HepG2 (cell line): ENCODE measurements around the gene TRAF4. TPM values are rescaled to one million over a fixed set of nuclear protein-coding genes. Genes with fewer than 3 reads are reported as not detected.

Experiments used
- ARNT ChIP-seq: fragments of 450-650 bp; IDR thresholded peaks from 2 replicates; pipeline ENCODE4 v1.6.1; 2017
- BHLHE40 ChIP-seq: IDR thresholded peaks from 2 replicates; pipeline ENCODE4 v1.6.1; 2011; ENCODE audit warnings: low read length, improper control_type of control experiment
- BRD4 ChIP-seq: sonication (generic); formaldehyde crosslinking; IDR thresholded peaks from 2 replicates; pipeline ENCODE4 v1.4.0; 2020; ENCODE audit warnings: missing genetic modification reagents
- KMT2B ChIP-seq: IDR thresholded peaks from 2 replicates; pipeline ENCODE4 v1.6.1; 2016; ENCODE audit warnings: missing genetic modification reagents, missing compliant biosample characterization
- MED1 ChIP-seq: sonication (generic); formaldehyde crosslinking; IDR thresholded peaks from 2 replicates; pipeline ENCODE4 v1.4.0; 2020; ENCODE audit warnings: missing genetic modification reagents
- MTF2 ChIP-seq: sonication (generic); formaldehyde crosslinking; IDR thresholded peaks from 2 replicates; pipeline ENCODE4 v1.5.0; 2020; ENCODE audit warnings: missing genetic modification reagents, borderline replicate concordance
- PCBP2 ChIP-seq: fragments of 200-400 bp; formaldehyde crosslinking; optimal IDR thresholded peaks from 2 replicates; pipeline ENCODE3; 2018; ENCODE audit warnings: low read length, low read depth; ENCODE audit not compliant: poor library complexity, severe bottlenecking
- POGZ ChIP-seq: sonication (generic); formaldehyde crosslinking; IDR thresholded peaks from 2 replicates; pipeline ENCODE4 v1.4.0; 2020; ENCODE audit warnings: mild to moderate bottlenecking, missing genetic modification reagents
- SRSF4 ChIP-seq: fragments of 200-400 bp; formaldehyde crosslinking; IDR thresholded peaks from one replicate; pipeline ENCODE4 v1.6.1; 2018; ENCODE audit warnings: mild to moderate bottlenecking, low read depth, low read length, moderate library complexity; ENCODE audit not compliant: poor library complexity, severe bottlenecking
- TBP ChIP-seq: sonication (generic); formaldehyde crosslinking; IDR thresholded peaks from 2 replicates; pipeline ENCODE4 v1.5.0; 2020; ENCODE audit warnings: missing genetic modification reagents
- ZFP36L2 ChIP-seq: sonication (generic); formaldehyde crosslinking; IDR thresholded peaks from 2 replicates; pipeline ENCODE4 v1.4.0; 2020; ENCODE audit warnings: missing genetic modification reagents
- ZNF224 ChIP-seq: sonication (generic); formaldehyde crosslinking; IDR thresholded peaks from 2 replicates; pipeline ENCODE4 v1.5.0; 2020; ENCODE audit warnings: mild to moderate bottlenecking, missing genetic modification reagents
- ZNF672 ChIP-seq: sonication (generic); formaldehyde crosslinking; IDR thresholded peaks from 2 replicates; pipeline ENCODE4 v1.8.1; 2022; ENCODE audit warnings: missing genetic modification reagents
- ZNF879 ChIP-seq: sonication (generic); formaldehyde crosslinking; IDR thresholded peaks from 2 replicates; pipeline ENCODE4 v1.8.1; 2023; ENCODE audit warnings: missing genetic modification reagents
- polyA plus RNA-seq, 8 experiments: library from polyadenylated mRNA; depleted of rRNA in 3 of 8; stranded (reverse) in 7 of 8; unstranded in 1 of 8; fragments of >200 nt; fragmentation: Illumina TruSeq in 4 of 8; extraction: Trizol in 4 of 8; gene quantifications; 2 replicates each; pipeline versions ENCODE4 v1.2.1 to v1.2.3, GENCODE V29; 2011 to 2016; ENCODE audit warnings: low read depth in 4 of 8, missing spikeins in 1 of 8, mixed read lengths in 1 of 8; ENCODE audit not compliant: insufficient read depth in 1 of 8
- total RNA-seq, 5 experiments: library from RNA; depleted of rRNA; stranded (reverse); fragments of >200 nt; fragmentation: Illumina TruSeq; extraction: Trizol; gene quantifications; 2 replicates each; pipeline ENCODE4 v1.2.3, GENCODE V29; 2016; ENCODE audit warnings: low read depth in 1 of 5
- TF ChIP-seq, protein P1 (sequence below), 2 experiments: sonication (generic) in 1 of 2; formaldehyde crosslinking in 1 of 2; IDR thresholded peaks; 2 replicates each; pipeline versions ENCODE4 v1.6.1 to v1.9.0; 2014 to 2022; ENCODE audit warnings: antibody characterized with exemption in 1 of 2, borderline replicate concordance in 1 of 2, inconsistent platforms in 1 of 2, low read depth in 1 of 2, missing genetic modification reagents in 1 of 2
- TF ChIP-seq, protein P2 (sequence below): sonication (generic); formaldehyde crosslinking; conservative IDR thresholded peaks from 2 replicates; pipeline ENCODE4 v1.4.0; 2020; ENCODE audit warnings: mild to moderate bottlenecking, missing genetic modification reagents, moderate library complexity
- TF ChIP-seq, protein P3 (sequence below): IDR thresholded peaks from 2 replicates; pipeline ENCODE4 v1.6.1; 2012; ENCODE audit warnings: low read length, improper control_type of control experiment

Gene TRAF4
- total and polyA plus RNA-seq, 2 of the 13 experiments (the other 11 are each of a cell fraction or from before 2014, with no cell fraction given) = 86.0 to 89.9 TPM

DNA sequence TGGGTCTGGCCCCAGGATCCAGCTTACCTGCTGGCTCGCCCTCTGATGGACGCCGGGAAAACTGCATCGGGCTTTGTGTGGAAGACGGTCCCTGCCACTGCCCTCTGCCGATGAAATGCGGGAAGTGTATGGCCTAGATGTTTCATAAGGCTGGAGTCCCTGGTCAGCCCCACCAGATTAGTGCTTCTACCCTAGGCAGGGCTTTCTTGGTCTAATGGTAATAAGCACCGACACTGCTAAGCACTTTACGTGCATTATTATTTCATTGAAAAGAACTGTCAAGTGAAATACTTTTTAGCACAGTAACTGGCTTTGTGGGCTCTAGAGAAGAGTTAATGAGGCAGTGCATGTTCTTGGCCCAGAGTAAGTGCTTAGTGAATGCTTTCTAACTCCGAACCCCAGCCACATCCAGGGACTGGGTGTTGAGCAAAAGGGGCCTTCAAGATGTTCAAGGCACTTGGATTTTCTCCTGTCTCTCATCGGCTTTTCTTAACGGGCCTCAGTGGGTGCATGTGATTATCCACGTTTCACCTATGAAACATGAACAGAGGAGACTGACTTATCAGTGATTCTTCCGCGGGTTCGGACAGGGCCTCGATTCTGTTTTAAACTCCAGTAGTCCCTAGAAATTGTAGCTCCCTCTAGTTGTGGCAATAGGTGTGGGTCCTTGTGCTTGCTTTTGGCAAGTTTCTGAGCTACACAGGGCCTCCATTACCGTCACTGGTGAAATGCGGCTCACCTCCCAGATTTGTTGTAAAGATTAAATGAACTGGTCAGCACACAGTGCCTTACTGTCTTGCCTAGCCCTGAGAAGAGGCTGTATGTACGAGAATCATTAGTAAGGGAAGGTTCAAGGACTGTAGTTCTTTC lies 6.6 kb downstream of the TRAF4 start (continued):
- TF ChIP-seq, protein P1, sequence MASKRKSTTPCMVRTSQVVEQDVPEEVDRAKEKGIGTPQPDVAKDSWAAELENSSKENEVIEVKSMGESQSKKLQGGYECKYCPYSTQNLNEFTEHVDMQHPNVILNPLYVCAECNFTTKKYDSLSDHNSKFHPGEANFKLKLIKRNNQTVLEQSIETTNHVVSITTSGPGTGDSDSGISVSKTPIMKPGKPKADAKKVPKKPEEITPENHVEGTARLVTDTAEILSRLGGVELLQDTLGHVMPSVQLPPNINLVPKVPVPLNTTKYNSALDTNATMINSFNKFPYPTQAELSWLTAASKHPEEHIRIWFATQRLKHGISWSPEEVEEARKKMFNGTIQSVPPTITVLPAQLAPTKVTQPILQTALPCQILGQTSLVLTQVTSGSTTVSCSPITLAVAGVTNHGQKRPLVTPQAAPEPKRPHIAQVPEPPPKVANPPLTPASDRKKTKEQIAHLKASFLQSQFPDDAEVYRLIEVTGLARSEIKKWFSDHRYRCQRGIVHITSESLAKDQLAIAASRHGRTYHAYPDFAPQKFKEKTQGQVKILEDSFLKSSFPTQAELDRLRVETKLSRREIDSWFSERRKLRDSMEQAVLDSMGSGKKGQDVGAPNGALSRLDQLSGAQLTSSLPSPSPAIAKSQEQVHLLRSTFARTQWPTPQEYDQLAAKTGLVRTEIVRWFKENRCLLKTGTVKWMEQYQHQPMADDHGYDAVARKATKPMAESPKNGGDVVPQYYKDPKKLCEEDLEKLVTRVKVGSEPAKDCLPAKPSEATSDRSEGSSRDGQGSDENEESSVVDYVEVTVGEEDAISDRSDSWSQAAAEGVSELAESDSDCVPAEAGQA (IDR thresholded peaks at IDR 0.05; ENCODE audit: low read depth) = no peak
- TF ChIP-seq, protein P1 (CRISPR knock-in tag; IDR thresholded peaks at IDR 0.05; ENCODE audit: borderline replicate concordance) = no peak
- peak; percentile 24; the same call in 1 of the 2 replicates for TF ChIP-seq POGZ (CRISPR knock-in tag)
- TF ChIP-seq KMT2B (CRISPR knock-in tag) = 0 out of 2 replicates have a peak, but pooled peaks have one; percentile 43
- no peak for TF ChIP-seq TBP
- TF ChIP-seq ARNT = no peak
- TF ChIP-seq, protein P2, sequence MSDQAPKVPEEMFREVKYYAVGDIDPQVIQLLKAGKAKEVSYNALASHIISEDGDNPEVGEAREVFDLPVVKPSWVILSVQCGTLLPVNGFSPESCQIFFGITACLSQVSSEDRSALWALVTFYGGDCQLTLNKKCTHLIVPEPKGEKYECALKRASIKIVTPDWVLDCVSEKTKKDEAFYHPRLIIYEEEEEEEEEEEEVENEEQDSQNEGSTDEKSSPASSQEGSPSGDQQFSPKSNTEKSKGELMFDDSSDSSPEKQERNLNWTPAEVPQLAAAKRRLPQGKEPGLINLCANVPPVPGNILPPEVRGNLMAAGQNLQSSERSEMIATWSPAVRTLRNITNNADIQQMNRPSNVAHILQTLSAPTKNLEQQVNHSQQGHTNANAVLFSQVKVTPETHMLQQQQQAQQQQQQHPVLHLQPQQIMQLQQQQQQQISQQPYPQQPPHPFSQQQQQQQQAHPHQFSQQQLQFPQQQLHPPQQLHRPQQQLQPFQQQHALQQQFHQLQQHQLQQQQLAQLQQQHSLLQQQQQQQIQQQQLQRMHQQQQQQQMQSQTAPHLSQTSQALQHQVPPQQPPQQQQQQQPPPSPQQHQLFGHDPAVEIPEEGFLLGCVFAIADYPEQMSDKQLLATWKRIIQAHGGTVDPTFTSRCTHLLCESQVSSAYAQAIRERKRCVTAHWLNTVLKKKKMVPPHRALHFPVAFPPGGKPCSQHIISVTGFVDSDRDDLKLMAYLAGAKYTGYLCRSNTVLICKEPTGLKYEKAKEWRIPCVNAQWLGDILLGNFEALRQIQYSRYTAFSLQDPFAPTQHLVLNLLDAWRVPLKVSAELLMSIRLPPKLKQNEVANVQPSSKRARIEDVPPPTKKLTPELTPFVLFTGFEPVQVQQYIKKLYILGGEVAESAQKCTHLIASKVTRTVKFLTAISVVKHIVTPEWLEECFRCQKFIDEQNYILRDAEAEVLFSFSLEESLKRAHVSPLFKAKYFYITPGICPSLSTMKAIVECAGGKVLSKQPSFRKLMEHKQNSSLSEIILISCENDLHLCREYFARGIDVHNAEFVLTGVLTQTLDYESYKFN (CRISPR knock-in tag) = no peak
- no peak for TF ChIP-seq PCBP2
- TF ChIP-seq, protein P3, sequence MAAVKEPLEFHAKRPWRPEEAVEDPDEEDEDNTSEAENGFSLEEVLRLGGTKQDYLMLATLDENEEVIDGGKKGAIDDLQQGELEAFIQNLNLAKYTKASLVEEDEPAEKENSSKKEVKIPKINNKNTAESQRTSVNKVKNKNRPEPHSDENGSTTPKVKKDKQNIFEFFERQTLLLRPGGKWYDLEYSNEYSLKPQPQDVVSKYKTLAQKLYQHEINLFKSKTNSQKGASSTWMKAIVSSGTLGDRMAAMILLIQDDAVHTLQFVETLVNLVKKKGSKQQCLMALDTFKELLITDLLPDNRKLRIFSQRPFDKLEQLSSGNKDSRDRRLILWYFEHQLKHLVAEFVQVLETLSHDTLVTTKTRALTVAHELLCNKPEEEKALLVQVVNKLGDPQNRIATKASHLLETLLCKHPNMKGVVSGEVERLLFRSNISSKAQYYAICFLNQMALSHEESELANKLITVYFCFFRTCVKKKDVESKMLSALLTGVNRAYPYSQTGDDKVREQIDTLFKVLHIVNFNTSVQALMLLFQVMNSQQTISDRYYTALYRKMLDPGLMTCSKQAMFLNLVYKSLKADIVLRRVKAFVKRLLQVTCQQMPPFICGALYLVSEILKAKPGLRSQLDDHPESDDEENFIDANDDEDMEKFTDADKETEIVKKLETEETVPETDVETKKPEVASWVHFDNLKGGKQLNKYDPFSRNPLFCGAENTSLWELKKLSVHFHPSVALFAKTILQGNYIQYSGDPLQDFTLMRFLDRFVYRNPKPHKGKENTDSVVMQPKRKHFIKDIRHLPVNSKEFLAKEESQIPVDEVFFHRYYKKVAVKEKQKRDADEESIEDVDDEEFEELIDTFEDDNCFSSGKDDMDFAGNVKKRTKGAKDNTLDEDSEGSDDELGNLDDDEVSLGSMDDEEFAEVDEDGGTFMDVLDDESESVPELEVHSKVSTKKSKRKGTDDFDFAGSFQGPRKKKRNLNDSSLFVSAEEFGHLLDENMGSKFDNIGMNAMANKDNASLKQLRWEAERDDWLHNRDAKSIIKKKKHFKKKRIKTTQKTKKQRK = no peak
- no peak for TF ChIP-seq SRSF4
- TF ChIP-seq MED1 (CRISPR knock-in tag) = peak; percentile 63
- TF ChIP-seq ZNF224 (CRISPR knock-in tag) = no peak
- TF ChIP-seq ZNF879 (CRISPR knock-in tag) = no peak
- TF ChIP-seq ZNF672 (CRISPR knock-in tag) = no peak
- TF ChIP-seq BRD4 (CRISPR knock-in tag) = no peak
- TF ChIP-seq BHLHE40 = no peak
- no peak for TF ChIP-seq ZFP36L2 (CRISPR knock-in tag)
- TF ChIP-seq MTF2 (CRISPR knock-in tag) = no peak
